ENCODE measurements around the gene ARHGEF40. TPM values are rescaled to one million over a fixed set of nuclear protein-coding genes. Genes with fewer than 3 reads are reported as not detected.
A peak's percentile ranks its signal among the peaks of the same experiment; 100 is the strongest.

The ARHGEF40 gene
- total RNA-seq, 4 donors from 2014 or later = 18.6 to 37.6 (median 26.8) TPM

DNA sequence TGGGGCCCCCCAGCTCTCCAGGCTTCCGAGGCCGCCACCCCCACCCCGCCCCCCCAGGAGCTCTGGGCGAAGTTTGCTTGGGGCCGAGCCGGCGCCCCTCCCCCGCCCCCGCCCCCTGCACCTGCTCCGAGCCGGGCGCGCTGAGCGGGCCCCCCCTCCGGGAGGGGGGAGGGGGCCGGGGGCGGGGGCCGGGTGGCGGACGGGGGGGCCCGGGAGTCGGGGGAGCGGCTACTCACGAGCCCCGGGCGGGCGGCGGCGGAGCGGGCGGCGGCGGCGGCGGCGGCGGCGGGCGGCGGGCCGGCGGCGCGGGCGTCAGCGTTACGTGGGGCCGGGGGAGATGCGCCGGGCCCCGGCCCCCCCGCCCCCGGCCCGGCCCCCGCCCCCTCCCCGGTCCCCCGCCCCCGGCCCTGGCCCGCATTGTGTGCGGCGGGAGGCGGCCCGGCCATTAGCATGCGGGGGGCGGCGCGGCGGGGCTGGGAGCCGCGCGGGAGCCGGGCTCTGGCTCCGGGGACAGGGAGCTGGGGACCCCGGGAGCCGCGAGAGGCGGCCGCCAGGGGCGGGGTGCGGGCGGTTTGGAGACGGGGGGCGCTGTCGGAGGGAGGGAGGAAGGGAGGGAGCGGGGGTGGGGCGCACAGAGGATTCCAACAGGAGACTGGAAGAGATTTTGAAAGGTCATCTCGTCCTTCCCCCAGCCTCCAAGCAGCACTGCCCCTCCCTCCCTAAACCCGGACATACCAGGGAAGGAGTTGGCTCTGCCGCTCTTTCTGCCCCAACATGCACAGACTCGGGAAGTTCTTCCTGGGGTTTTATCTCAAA is 28.2 kb downstream of the ARHGEF40 start, which contains the start of gene ZNF219:
ZNF219 (minus strand) TSS at position 580 of the 816 bp plus-strand sequence. CDS start 5,064 bp downstream, outside the sequence.
- peak; percentile 54 for ATAC-seq
- peaks cover 7 to 74% (median 18%) of the 10 kb centered on the region in 3 donors for H3K4me1 ChIP-seq
- no peaks in the 10 kb centered on the region for H3K9me3 ChIP-seq
- H3K27me3 ChIP-seq = no peaks in the 10 kb centered on the region
- H3K27ac ChIP-seq = peak within 1 kb of the TSS; percentile 89 to 99 (median 98)
- TF ChIP-seq POLR2A (IDR thresholded peaks at IDR 0.05) (no peak), EP300 (IDR thresholded peaks at IDR 0.05) (no peak), POLR2AphosphoS5 (IDR thresholded peaks at IDR 0.05) (peak; percentile 22)
- TF ChIP-seq, protein P1, sequence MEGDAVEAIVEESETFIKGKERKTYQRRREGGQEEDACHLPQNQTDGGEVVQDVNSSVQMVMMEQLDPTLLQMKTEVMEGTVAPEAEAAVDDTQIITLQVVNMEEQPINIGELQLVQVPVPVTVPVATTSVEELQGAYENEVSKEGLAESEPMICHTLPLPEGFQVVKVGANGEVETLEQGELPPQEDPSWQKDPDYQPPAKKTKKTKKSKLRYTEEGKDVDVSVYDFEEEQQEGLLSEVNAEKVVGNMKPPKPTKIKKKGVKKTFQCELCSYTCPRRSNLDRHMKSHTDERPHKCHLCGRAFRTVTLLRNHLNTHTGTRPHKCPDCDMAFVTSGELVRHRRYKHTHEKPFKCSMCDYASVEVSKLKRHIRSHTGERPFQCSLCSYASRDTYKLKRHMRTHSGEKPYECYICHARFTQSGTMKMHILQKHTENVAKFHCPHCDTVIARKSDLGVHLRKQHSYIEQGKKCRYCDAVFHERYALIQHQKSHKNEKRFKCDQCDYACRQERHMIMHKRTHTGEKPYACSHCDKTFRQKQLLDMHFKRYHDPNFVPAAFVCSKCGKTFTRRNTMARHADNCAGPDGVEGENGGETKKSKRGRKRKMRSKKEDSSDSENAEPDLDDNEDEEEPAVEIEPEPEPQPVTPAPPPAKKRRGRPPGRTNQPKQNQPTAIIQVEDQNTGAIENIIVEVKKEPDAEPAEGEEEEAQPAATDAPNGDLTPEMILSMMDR (IDR thresholded peaks at IDR 0.05) = peak in 1 of 4 experiments; percentile 36
- H3K4me3 ChIP-seq = peak within 1 kb of the TSS; percentile 68 to 81
- peaks cover 0 to 2% of the 10 kb centered on the region in 2 donors for H3K36me3 ChIP-seq
- WGBS, 2 donors (ENCODE audit: low coverage in 1 of 2) = 0% methylated on average over 1 to 2 of the region's 90 CpGs

DNA sequence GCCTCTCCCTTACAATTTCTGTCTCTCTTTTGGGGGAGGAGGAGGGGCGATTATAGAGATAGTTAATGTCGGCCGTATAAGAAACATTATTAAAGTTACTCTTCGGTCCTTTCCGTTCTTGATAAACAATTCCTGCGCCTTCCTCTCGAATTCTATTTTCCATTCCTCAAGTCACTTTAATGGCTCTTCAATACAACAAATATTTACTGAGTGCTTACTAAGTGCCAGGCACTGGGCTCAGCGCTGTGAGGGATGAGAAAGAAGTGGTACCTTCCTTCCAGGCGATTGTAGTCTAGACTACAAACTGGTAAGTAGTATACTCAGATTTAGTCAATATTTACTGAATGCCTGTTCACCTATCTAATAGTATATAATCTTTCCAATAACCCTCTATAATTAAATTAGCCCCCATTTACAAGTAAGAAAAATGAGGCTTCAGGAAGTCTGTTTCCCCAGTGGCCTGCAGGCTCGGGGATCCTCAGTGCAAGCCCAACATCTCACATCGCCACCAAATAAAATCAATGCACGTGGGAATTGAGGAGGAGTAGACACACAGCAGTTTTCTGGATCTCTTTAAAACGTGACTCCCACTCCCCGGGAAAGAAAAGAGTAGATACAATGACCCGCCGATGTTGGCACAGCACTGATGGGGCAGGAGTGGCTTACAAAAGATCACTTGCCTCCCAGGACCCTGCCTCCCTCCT is 28.9 kb downstream of the ARHGEF40 start:
- Histone ChIP-seq H3K36me3 (no peaks in the 10 kb centered on the region), H3K4me3 (peak overlapping the region; percentile 68 to 81), H3K27ac (peak overlapping the region; percentile 89 to 99 (median 98)), H3K4me1 (peaks cover 7 to 73% (median 16%) of the 10 kb centered on the region in 3 donors), H3K9me3 (no peaks in the 10 kb centered on the region), H3K27me3 (no peaks in the 10 kb centered on the region)
- TF ChIP-seq EP300 (IDR thresholded peaks at IDR 0.05) (no peak), POLR2AphosphoS5 (IDR thresholded peaks at IDR 0.05) (no peak), POLR2A (IDR thresholded peaks at IDR 0.05) (no peak)
- TF ChIP-seq, protein P1 (IDR thresholded peaks at IDR 0.05) = no peak
- 5 to 10% methylated on average over 9 to 15 of the region's 16 CpGs for WGBS, 2 donors (ENCODE audit: low coverage in 1 of 2)
- ATAC-seq = no peak

DNA sequence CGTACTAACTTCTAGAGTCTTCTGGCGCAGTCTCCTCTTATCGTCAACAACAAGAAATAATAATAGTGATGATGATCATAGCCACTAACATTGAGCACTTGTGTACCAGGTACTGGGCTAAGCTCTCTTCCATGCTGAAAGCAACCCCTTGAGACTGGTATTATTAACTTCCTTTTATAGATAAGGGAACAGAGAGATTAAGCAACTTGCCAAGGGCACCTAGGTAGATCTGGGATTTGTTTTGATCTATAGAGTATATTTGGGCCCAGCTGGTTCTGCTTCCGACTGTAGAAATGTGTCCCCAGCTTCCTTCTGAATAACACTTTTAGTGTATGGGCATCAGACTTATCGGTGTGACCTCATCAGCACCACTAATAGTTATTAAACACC is 29.5 kb downstream of the ARHGEF40 start:
- ATAC-seq = no peak
- Histone ChIP-seq H3K36me3 (no peaks in the 10 kb centered on the region), H3K9me3 (no peaks in the 10 kb centered on the region), H3K4me1 (peaks cover 7 to 73% (median 14%) of the 10 kb centered on the region in 3 donors), H3K4me3 (peak overlapping the region in 1 of 2 donors; percentile 81), H3K27me3 (no peaks in the 10 kb centered on the region), H3K27ac (peak overlapping the region; percentile 89 to 99 (median 98))
- TF ChIP-seq, protein P1 (IDR thresholded peaks at IDR 0.05) = no peak
- TF ChIP-seq POLR2AphosphoS5 (IDR thresholded peaks at IDR 0.05) = no peak
- no peak for TF ChIP-seq EP300 (IDR thresholded peaks at IDR 0.05)
- TF ChIP-seq POLR2A (IDR thresholded peaks at IDR 0.05) = no peak
- 34 to 43% methylated on average over 3 to 4 of the region's 5 CpGs for WGBS, 2 donors (ENCODE audit: low coverage in 1 of 2)

DNA sequence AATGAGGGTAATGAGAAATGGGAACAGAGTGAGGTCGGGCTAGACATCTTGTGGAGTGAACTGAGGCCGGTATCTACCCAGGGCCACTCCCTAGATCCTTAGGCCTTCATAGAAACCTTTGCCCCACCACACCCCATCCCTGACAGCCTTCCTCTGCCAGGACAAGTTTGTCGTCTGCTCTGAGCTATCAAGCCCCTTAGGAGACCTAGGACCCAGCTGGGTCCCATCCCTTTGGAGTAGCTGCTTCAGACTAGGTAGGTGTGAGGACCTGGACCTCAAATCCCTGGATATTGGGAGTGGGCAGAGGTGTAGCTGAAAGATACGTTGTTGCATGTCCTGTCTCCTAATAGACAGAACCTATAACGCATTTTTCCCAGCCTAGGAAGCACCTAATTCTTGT is 30.8 kb downstream of the ARHGEF40 start, which contains the start of gene TMEM253:
TMEM253 (plus strand) TSS at position 136 of the 400 bp plus-strand sequence. CDS start 278 bp downstream, outside the sequence.
- no peak for ATAC-seq
- Histone ChIP-seq H3K27ac (peak within 1 kb of the TSS in 3 of 4 donors; percentile 98 to 99 (median 98)), H3K4me1 (peaks cover 7 to 73% (median 24%) of the 10 kb centered on the region in 3 donors), H3K27me3 (no peaks in the 10 kb centered on the region), H3K36me3 (no peaks in the 10 kb centered on the region), H3K4me3 (no peak within 1 kb of the TSS), H3K9me3 (no peaks in the 10 kb centered on the region)
- WGBS, 2 donors (ENCODE audit: low coverage in 1 of 2) = 92 to 95% methylated on average over 3 to 4 of the region's 5 CpGs
- TF ChIP-seq EP300 (IDR thresholded peaks at IDR 0.05) (no peak), POLR2AphosphoS5 (IDR thresholded peaks at IDR 0.05) (no peak), POLR2A (IDR thresholded peaks at IDR 0.05) (no peak)
- TF ChIP-seq, protein P1 (IDR thresholded peaks at IDR 0.05) = no peak

All from gastroesophageal sphincter (tissue), 4 donors.